Nephron (organoid): ENCODE measurements around the gene RALGPS1.

Experiments
- H3K27ac Mint-ChIP-seq, 3 experiments: 2 replicates each; pipeline ENCODE4 v1.8.0; 2020; ENCODE audit warnings: mixed read lengths in 3 of 3, mild to moderate bottlenecking in 2 of 3, moderate library complexity in 1 of 3
- H3K27me3 Mint-ChIP-seq: 2 replicates; pipeline ENCODE4 v1.8.0; 2021; ENCODE audit warnings: low read depth, mild to moderate bottlenecking, moderate library complexity, mixed read lengths
- H3K36me3 Mint-ChIP-seq: 2 replicates; pipeline ENCODE4 v1.8.0; 2020; ENCODE audit warnings: low read depth, mixed read lengths
- H3K4me1 Mint-ChIP-seq: 2 replicates; pipeline ENCODE4 v1.8.0; 2020; ENCODE audit warnings: mixed read lengths
- H3K4me3 Mint-ChIP-seq, 3 experiments: 2 replicates each; pipeline ENCODE4 v1.8.0; 2020; ENCODE audit warnings: mild to moderate bottlenecking in 3 of 3, mixed read lengths in 3 of 3, moderate library complexity in 2 of 3
- H3K9me3 Mint-ChIP-seq: 2 replicates; pipeline ENCODE4 v1.8.0; 2020; ENCODE audit warnings: mixed read lengths
- CTCF ChIP-seq, 3 experiments: fragments of 200-600 bp; sonication (generic); IDR thresholded peaks; one replicate each; pipeline ENCODE4 v1.5.0; 2021; ENCODE audit warnings: antibody characterized with exemption in 3 of 3; ENCODE audit not compliant: unreplicated experiment in 3 of 3

RALGPS1 gene

GRCh38 chr9:127185181-127185580 lies 270.6 kb downstream of the RALGPS1 start:
- Mint-ChIP-seq H3K4me3 (no peak overlapping the region), H3K27me3 (peaks cover 12% of the 10 kb centered on the region), H3K9me3 (no peaks in the 10 kb centered on the region), H3K27ac (peak overlapping the region in 2 of 3 experiments; percentile 83 to 96), H3K36me3 (no peaks in the 10 kb centered on the region), H3K4me1 (peaks cover 53% of the 10 kb centered on the region)
- TF ChIP-seq CTCF (IDR thresholded peaks at IDR 0.05; ENCODE audit: unreplicated experiment in 3 of 3), result no peak

- no peak for TF ChIP-seq CTCF (IDR thresholded peaks at IDR 0.05; ENCODE audit: unreplicated experiment in 3 of 3)
- H3K27me3 Mint-ChIP-seq, result peaks cover 12% of the 10 kb centered on the region
- H3K36me3 Mint-ChIP-seq, result no peaks in the 10 kb centered on the region
- peak overlapping the region; percentile 67 to 96 (median 83) for H3K27ac Mint-ChIP-seq
- H3K4me1 Mint-ChIP-seq, result peaks cover 51% of the 10 kb centered on the region
- H3K4me3 Mint-ChIP-seq, result peak overlapping the region in 1 of 3 experiments; percentile 24
- no peaks in the 10 kb centered on the region for H3K9me3 Mint-ChIP-seq
These were observed 271.6 kb downstream of the RALGPS1 start for GRCh38 chr9:127185931-127186781.

- Mint-ChIP-seq H3K4me3 (peak overlapping the region in 1 of 3 experiments; percentile 24), H3K9me3 (no peaks in the 10 kb centered on the region)
These were observed 272.2 kb downstream of the RALGPS1 start for GRCh38 chr9:127186806-127187205.

DNA sequence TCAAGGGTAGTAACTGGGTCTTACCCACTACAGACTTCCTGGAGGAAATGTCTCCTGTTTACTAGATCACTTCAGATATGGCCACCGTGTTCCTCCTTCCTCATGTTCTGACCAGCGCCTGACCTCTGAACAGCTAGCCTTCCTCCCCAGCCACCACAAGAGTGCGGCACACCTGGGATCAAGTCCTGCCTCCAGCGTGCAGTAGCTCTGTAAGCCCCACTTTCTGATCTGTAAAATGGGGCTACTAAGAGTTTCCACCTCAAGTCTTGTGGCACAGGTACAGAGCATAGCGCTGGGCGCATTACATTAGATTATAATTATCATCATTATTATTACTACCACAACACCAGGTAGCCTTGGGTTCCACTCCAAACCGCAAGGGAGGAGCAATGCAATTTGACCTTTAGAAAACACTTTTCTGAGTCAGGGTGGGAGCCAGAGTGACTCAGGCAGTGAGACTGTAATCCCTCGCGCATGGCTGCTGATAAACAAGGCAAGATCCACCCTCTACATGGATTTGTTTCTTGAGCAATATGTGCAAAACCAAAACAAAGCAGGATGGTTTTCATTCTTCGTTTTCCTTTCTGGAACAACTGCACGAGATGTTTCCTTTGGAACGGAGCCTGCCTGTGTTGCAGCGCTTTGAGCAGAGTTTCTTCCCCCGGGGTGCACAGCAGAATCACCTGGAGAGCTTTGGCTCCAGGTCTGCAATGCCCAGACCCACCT lies 272.8 kb downstream of the RALGPS1 start:
- Mint-ChIP-seq H3K9me3 (no peaks in the 10 kb centered on the region), H3K36me3 (no peaks in the 10 kb centered on the region), H3K4me3 (peak overlapping the region in 1 of 3 experiments; percentile 25), H3K27ac (peak overlapping the region; percentile 67 to 96 (median 83)), H3K27me3 (peaks cover 10% of the 10 kb centered on the region), H3K4me1 (peaks cover 51% of the 10 kb centered on the region)
- no peak for TF ChIP-seq CTCF (IDR thresholded peaks at IDR 0.05; ENCODE audit: unreplicated experiment in 3 of 3)

More at GRCh38 chr9:127186806-127187205, 272.2 kb downstream of the RALGPS1 start:
- Mint-ChIP-seq H3K27me3 (peaks cover 8% of the 10 kb centered on the region), H3K4me1 (peaks cover 51% of the 10 kb centered on the region), H3K36me3 (no peaks in the 10 kb centered on the region), H3K27ac (peak overlapping the region; percentile 67 to 96 (median 83))
- TF ChIP-seq CTCF (IDR thresholded peaks at IDR 0.05; ENCODE audit: unreplicated experiment in 3 of 3), result no peak

- H3K36me3 Mint-ChIP-seq, result no peaks in the 10 kb centered on the region
- no peaks in the 10 kb centered on the region for H3K9me3 Mint-ChIP-seq
- H3K27me3 Mint-ChIP-seq, result peaks cover 11% of the 10 kb centered on the region
- TF ChIP-seq CTCF (IDR thresholded peaks at IDR 0.05; ENCODE audit: unreplicated experiment in 3 of 3), result no peak
- peaks cover 51% of the 10 kb centered on the region for H3K4me1 Mint-ChIP-seq
- H3K4me3 Mint-ChIP-seq, result no peak overlapping the region
- no peak overlapping the region for H3K27ac Mint-ChIP-seq
These were observed 273.8 kb downstream of the RALGPS1 start for GRCh38 chr9:127188396-127188795.
